Effector memory CD8-positive, alpha-beta T cell (primary cell): ENCODE measurements around the gene ATRNL1.

Experiments used
- ATAC-seq: fragments of 150-1000 bp; cut with Tn5 transposase; replicated peaks from 2 replicates; pipeline ENCODE4 v1.10.0; 2021; ENCODE audit warnings: mild to moderate bottlenecking, moderate library complexity
- DNase-seq, 3 experiments: peaks; one replicate each; pipeline ENCODE4 v3.0.0; 2021
- H3K27ac Mint-ChIP-seq, 2 donors: one replicate each; pipeline ENCODE4 v1.8.0; 2022; ENCODE audit warnings: mild to moderate bottlenecking in 2 of 2, mixed read lengths in 2 of 2, moderate library complexity in 2 of 2
- H3K27me3 Mint-ChIP-seq, 2 donors: one replicate each; pipeline ENCODE4 v1.8.0; 2022; ENCODE audit warnings: mixed read lengths in 2 of 2
- H3K36me3 Mint-ChIP-seq: one replicate; pipeline ENCODE4 v1.8.0; 2022; ENCODE audit warnings: mild to moderate bottlenecking, moderate library complexity, mixed read lengths; ENCODE audit not compliant: insufficient read depth
- H3K4me1 Mint-ChIP-seq, 2 donors: one replicate each; pipeline ENCODE4 v1.8.0; 2022; ENCODE audit warnings: low read depth in 2 of 2, mixed read lengths in 2 of 2
- H3K4me3 Mint-ChIP-seq, 2 donors: one replicate each; pipeline ENCODE4 v1.8.0; 2022; ENCODE audit warnings: mild to moderate bottlenecking in 2 of 2, mixed read lengths in 2 of 2, moderate library complexity in 2 of 2
- H3K9me3 Mint-ChIP-seq, 2 donors: one replicate each; pipeline ENCODE4 v1.8.0; 2022; ENCODE audit warnings: mixed read lengths in 2 of 2

ATRNL1 gene

GRCh38 chr10:115942101-115942500 lies 848.9 kb downstream of the ATRNL1 start:
- Mint-ChIP-seq H3K4me3 (no peak overlapping the region), H3K36me3 (no peaks in the 10 kb centered on the region), H3K27me3 (no peaks in the 10 kb centered on the region)

GRCh38 chr10:115944538-115944937 lies 851.4 kb downstream of the ATRNL1 start:
- Mint-ChIP-seq H3K36me3 (no peaks in the 10 kb centered on the region), H3K27ac (no peak overlapping the region), H3K9me3 (peaks cover 0 to 4% of the 10 kb centered on the region in 2 donors), H3K4me1 (no peaks in the 10 kb centered on the region), H3K4me3 (no peak overlapping the region), H3K27me3 (no peaks in the 10 kb centered on the region)
- ATAC-seq (no peak), DNase-seq (no peak)

More at GRCh38 chr10:115942101-115942500, 848.9 kb downstream of the ATRNL1 start:
- no peaks in the 10 kb centered on the region for H3K4me1 Mint-ChIP-seq
- H3K27ac Mint-ChIP-seq = no peak overlapping the region
- H3K9me3 Mint-ChIP-seq = peaks cover 0 to 8% of the 10 kb centered on the region in 2 donors
- no peak for DNase-seq
- no peak for ATAC-seq

GRCh38 chr10:115945701-115946445 lies 852.7 kb downstream of the ATRNL1 start:
- Mint-ChIP-seq H3K27me3 (no peaks in the 10 kb centered on the region), H3K9me3 (no peaks in the 10 kb centered on the region), H3K36me3 (no peaks in the 10 kb centered on the region), H3K27ac (no peak overlapping the region), H3K4me1 (no peaks in the 10 kb centered on the region), H3K4me3 (no peak overlapping the region)
- no peak for DNase-seq
- ATAC-seq = no peak

- H3K4me3 Mint-ChIP-seq = no peak overlapping the region
- H3K27ac Mint-ChIP-seq = no peak overlapping the region
- no peaks in the 10 kb centered on the region for H3K4me1 Mint-ChIP-seq
- no peak for DNase-seq
- no peaks in the 10 kb centered on the region for H3K9me3 Mint-ChIP-seq
- H3K36me3 Mint-ChIP-seq = no peaks in the 10 kb centered on the region
- ATAC-seq = no peak
- H3K27me3 Mint-ChIP-seq = no peaks in the 10 kb centered on the region
These were observed 853.9 kb downstream of the ATRNL1 start for GRCh38 chr10:115947104-115947503.

- no peaks in the 10 kb centered on the region for H3K36me3 Mint-ChIP-seq
- ATAC-seq (no peak), DNase-seq (no peak)
- H3K4me3 Mint-ChIP-seq = no peak overlapping the region
- H3K27ac Mint-ChIP-seq = no peak overlapping the region
- no peaks in the 10 kb centered on the region for H3K27me3 Mint-ChIP-seq
- H3K4me1 Mint-ChIP-seq = no peaks in the 10 kb centered on the region
- no peaks in the 10 kb centered on the region for H3K9me3 Mint-ChIP-seq
These were observed 855.3 kb downstream of the ATRNL1 start for GRCh38 chr10:115948465-115948864.

GRCh38 chr10:115949282-115949844 lies 856.2 kb downstream of the ATRNL1 start:
- Mint-ChIP-seq H3K4me1 (no peaks in the 10 kb centered on the region), H3K4me3 (no peak overlapping the region), H3K36me3 (no peaks in the 10 kb centered on the region), H3K27me3 (no peaks in the 10 kb centered on the region), H3K9me3 (no peaks in the 10 kb centered on the region), H3K27ac (no peak overlapping the region)
- no peak for DNase-seq
- no peak for ATAC-seq

GRCh38 chr10:115950320-115950719 lies 857.2 kb downstream of the ATRNL1 start:
- DNase-seq = no peak
- no peaks in the 10 kb centered on the region for H3K4me1 Mint-ChIP-seq

GRCh38 chr10:115951242-115951641 lies 858.1 kb downstream of the ATRNL1 start:
- ATAC-seq = no peak
- H3K9me3 Mint-ChIP-seq = no peaks in the 10 kb centered on the region
- DNase-seq = no peak
- no peak overlapping the region for H3K4me3 Mint-ChIP-seq
- no peaks in the 10 kb centered on the region for H3K27me3 Mint-ChIP-seq
- H3K4me1 Mint-ChIP-seq = no peaks in the 10 kb centered on the region
- H3K27ac Mint-ChIP-seq = no peak overlapping the region
- no peaks in the 10 kb centered on the region for H3K36me3 Mint-ChIP-seq

More at GRCh38 chr10:115950320-115950719, 857.2 kb downstream of the ATRNL1 start:
- Mint-ChIP-seq H3K27me3 (no peaks in the 10 kb centered on the region), H3K36me3 (no peaks in the 10 kb centered on the region), H3K27ac (no peak overlapping the region), H3K9me3 (no peaks in the 10 kb centered on the region), H3K4me3 (no peak overlapping the region)
- no peak for ATAC-seq

GRCh38 chr10:115953281-115953680 lies 860.1 kb downstream of the ATRNL1 start:
- no peaks in the 10 kb centered on the region for H3K27me3 Mint-ChIP-seq
- no peaks in the 10 kb centered on the region for H3K4me1 Mint-ChIP-seq

GRCh38 chr10:115953968-115954367 lies 860.8 kb downstream of the ATRNL1 start:
- no peak overlapping the region for H3K4me3 Mint-ChIP-seq
- ATAC-seq (no peak), DNase-seq (no peak)
- no peaks in the 10 kb centered on the region for H3K36me3 Mint-ChIP-seq
- no peaks in the 10 kb centered on the region for H3K4me1 Mint-ChIP-seq
- no peaks in the 10 kb centered on the region for H3K9me3 Mint-ChIP-seq
- no peaks in the 10 kb centered on the region for H3K27me3 Mint-ChIP-seq
- H3K27ac Mint-ChIP-seq = no peak overlapping the region

More at GRCh38 chr10:115953281-115953680, 860.1 kb downstream of the ATRNL1 start:
- no peak for ATAC-seq
- no peaks in the 10 kb centered on the region for H3K36me3 Mint-ChIP-seq
- no peaks in the 10 kb centered on the region for H3K9me3 Mint-ChIP-seq
- H3K27ac Mint-ChIP-seq = no peak overlapping the region
- no peak for DNase-seq
- no peak overlapping the region for H3K4me3 Mint-ChIP-seq

GRCh38 chr10:115956225-115957011 lies 863.3 kb downstream of the ATRNL1 start:
- Mint-ChIP-seq H3K4me1 (no peaks in the 10 kb centered on the region), H3K36me3 (no peaks in the 10 kb centered on the region), H3K27ac (no peak overlapping the region), H3K4me3 (no peak overlapping the region), H3K9me3 (peaks cover 4 to 10% of the 10 kb centered on the region in 2 donors), H3K27me3 (no peaks in the 10 kb centered on the region)
- DNase-seq = no peak
- no peak for ATAC-seq

- peaks cover 4 to 10% of the 10 kb centered on the region in 2 donors for H3K9me3 Mint-ChIP-seq
- no peaks in the 10 kb centered on the region for H3K27me3 Mint-ChIP-seq
- H3K4me3 Mint-ChIP-seq = no peak overlapping the region
- no peak overlapping the region for H3K27ac Mint-ChIP-seq
- H3K4me1 Mint-ChIP-seq = no peaks in the 10 kb centered on the region
- ATAC-seq = no peak
- DNase-seq = no peak
- no peaks in the 10 kb centered on the region for H3K36me3 Mint-ChIP-seq
These were observed 863.8 kb downstream of the ATRNL1 start for GRCh38 chr10:115957012-115957399.

GRCh38 chr10:115957786-115958442 lies 864.7 kb downstream of the ATRNL1 start:
- Mint-ChIP-seq H3K27me3 (no peaks in the 10 kb centered on the region), H3K9me3 (peaks cover 4 to 10% of the 10 kb centered on the region in 2 donors), H3K36me3 (no peaks in the 10 kb centered on the region), H3K4me1 (no peaks in the 10 kb centered on the region), H3K27ac (no peak overlapping the region), H3K4me3 (no peak overlapping the region)
- DNase-seq (no peak), ATAC-seq (no peak)
